SU-DHL-6 (cell line): Measurements from ENCODE around the gene BTN3A1.

Experiments
- H2AFZ ChIP-seq: fragments of 200-600 bp; sonication (generic); 2 replicates; pipeline ENCODE4 v1.6.1; 2014; ENCODE audit warnings: low read depth, mild to moderate bottlenecking, moderate library complexity, mixed read lengths, antibody characterized with exemption, low read length; ENCODE audit not compliant: severe bottlenecking
- H3F3A ChIP-seq: fragments of 200-600 bp; shearing (Covaris generic); 2 replicates; pipeline ENCODE4 v1.6.0; 2016; ENCODE audit warnings: antibody characterized with exemption, mild to moderate bottlenecking; ENCODE audit not compliant: insufficient read depth
- H3K27ac ChIP-seq: fragments of 200-600 bp; sonication (generic); 2 replicates; pipeline ENCODE4 v1.5.1; 2016; ENCODE audit warnings: low read depth, mild to moderate bottlenecking, low read length, moderate library complexity, mixed read lengths
- H3K27me3 ChIP-seq: fragments of 200-600 bp; sonication (generic), shearing (Covaris generic); 2 replicates; pipeline ENCODE4 v1.6.0; 2014; ENCODE audit warnings: mild to moderate bottlenecking, low read length
- H3K36me3 ChIP-seq: fragments of 200-600 bp; sonication (generic); 2 replicates; pipeline ENCODE4 v1.6.1; 2014; ENCODE audit warnings: mild to moderate bottlenecking, low read length, mixed read lengths
- H3K4me2 ChIP-seq: fragments of 300-600, 200-600 bp; shearing (Covaris generic), sonication (generic); 2 replicates; pipeline ENCODE4 v1.6.0; 2014; ENCODE audit warnings: low read length, low read depth, mild to moderate bottlenecking; ENCODE audit not compliant: poor library complexity, severe bottlenecking
- H3K4me3 ChIP-seq: fragments of 200-600 bp; sonication (generic); 2 replicates; pipeline ENCODE4 v1.5.1; 2014; ENCODE audit warnings: antibody characterized with exemption, low read length, mild to moderate bottlenecking, mixed read lengths; ENCODE audit not compliant: insufficient read depth, poor library complexity, severe bottlenecking
- H3K79me2 ChIP-seq: fragments of 200-600 bp; sonication (generic); 2 replicates; pipeline ENCODE4 v1.6.1; 2014; ENCODE audit warnings: mild to moderate bottlenecking, low read length, moderate library complexity; ENCODE audit not compliant: insufficient read depth
- H3K9ac ChIP-seq: fragments of 200-600 bp; sonication (generic); 2 replicates; pipeline ENCODE4 v1.7.0; 2014; ENCODE audit warnings: mild to moderate bottlenecking, low read length
- H3K9me2 ChIP-seq: fragments of 200-600 bp; sonication (generic); replicated peaks from 2 replicates; pipeline ENCODE4 v1.6.1; 2014; ENCODE audit warnings: low read length; ENCODE audit not compliant: insufficient read depth
- H3K9me3 ChIP-seq: fragments of 200-600 bp; sonication (generic); 2 replicates; pipeline ENCODE4 v1.6.1; 2014; ENCODE audit warnings: low read length, mixed read lengths; ENCODE audit not compliant: insufficient read depth
- H4K20me1 ChIP-seq: fragments of 200-600 bp; sonication (generic); 2 replicates; pipeline ENCODE4 v1.6.1; 2014; ENCODE audit warnings: low read depth, mild to moderate bottlenecking, antibody characterized with exemption, low read length, moderate library complexity, mixed read lengths
- EZH2phosphoT487 ChIP-seq: fragments of 200-600 bp; sonication (generic), shearing (Covaris generic); conservative IDR thresholded peaks from 2 replicates; pipeline ENCODE4 v1.6.1; 2018; ENCODE audit warnings: mild to moderate bottlenecking, antibody characterized with exemption, low read length, moderate library complexity, mixed read lengths
- TF ChIP-seq, protein P1 (sequence below): fragments of 200-600 bp; sonication (generic); IDR thresholded peaks from one replicate; pipeline ENCODE4 v1.5.1; 2017; ENCODE audit warnings: antibody characterized with exemption, mild to moderate bottlenecking, low read length, moderate library complexity; ENCODE audit not compliant: insufficient read depth, poor library complexity, severe bottlenecking

Gene BTN3A1

DNA sequence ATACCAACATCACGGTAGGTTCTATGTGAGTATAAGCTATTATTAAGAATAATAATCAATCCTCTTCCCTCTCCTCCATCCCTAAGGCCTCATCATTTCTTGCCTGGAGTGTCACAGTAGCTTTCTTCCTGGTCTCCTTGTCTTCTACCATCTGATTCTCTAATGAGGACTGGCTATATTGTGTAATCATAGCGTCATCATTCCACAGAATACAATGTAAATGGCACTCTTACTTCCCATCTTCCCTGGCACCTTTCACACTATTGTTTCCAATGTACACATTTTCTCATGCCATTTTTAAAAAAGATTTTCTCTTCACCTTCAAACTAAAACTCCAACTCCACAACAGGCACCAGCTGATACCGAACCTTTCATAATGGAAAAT, 39.2 kb upstream of the BTN3A1 start:
- TF ChIP-seq EZH2phosphoT487, result no peak
- TF ChIP-seq, protein P1, sequence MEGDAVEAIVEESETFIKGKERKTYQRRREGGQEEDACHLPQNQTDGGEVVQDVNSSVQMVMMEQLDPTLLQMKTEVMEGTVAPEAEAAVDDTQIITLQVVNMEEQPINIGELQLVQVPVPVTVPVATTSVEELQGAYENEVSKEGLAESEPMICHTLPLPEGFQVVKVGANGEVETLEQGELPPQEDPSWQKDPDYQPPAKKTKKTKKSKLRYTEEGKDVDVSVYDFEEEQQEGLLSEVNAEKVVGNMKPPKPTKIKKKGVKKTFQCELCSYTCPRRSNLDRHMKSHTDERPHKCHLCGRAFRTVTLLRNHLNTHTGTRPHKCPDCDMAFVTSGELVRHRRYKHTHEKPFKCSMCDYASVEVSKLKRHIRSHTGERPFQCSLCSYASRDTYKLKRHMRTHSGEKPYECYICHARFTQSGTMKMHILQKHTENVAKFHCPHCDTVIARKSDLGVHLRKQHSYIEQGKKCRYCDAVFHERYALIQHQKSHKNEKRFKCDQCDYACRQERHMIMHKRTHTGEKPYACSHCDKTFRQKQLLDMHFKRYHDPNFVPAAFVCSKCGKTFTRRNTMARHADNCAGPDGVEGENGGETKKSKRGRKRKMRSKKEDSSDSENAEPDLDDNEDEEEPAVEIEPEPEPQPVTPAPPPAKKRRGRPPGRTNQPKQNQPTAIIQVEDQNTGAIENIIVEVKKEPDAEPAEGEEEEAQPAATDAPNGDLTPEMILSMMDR, result no peak
- no peak overlapping the region for H2AFZ ChIP-seq
- no peaks in the 10 kb centered on the region for H3K79me2 ChIP-seq

DNA sequence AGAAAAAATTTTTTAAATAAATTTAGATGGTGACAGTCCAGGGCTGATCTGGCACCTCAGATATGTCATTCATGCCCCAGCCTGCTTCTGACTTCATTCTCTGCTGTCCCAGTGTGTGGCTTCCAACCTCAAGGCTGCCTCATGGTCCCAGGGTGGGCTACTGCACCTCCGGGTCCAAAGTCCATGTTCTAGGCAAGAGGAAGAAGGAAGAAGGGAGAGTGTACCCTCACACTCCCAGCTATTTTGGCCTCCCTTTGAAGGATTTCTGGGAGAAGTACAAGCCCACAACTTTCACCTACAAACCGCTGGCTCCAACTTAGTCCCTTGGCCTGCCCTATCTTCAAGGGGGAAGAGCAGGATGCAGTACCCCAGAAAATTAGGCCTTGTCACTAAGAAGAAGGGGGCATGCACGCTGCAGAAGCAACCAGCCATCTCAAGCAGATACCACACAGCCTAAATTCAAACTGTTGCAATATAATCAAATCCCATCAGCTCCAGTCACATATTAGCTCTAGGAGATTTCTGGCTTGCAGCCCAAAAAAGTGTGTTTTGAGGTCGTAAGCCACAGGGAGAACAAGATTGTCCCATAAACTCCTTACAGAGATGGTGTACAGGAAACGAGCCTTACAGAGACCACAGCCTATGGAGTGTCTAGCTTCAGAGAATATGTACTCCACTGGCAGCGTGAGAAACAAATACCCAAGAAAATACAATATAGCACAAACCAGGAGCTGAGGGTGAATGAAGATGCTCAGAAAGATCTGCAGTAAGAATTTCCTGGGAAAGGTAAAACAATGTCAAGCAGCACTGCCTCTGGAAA, 38.0 kb upstream of the BTN3A1 start:
- no peaks in the 10 kb centered on the region for H3K79me2 ChIP-seq
- no peaks in the 10 kb centered on the region for H3K9me2 ChIP-seq
- no peaks in the 10 kb centered on the region; the same call in 1 of the 2 replicates for H3F3A ChIP-seq
- no peaks in the 10 kb centered on the region for H3K9me3 ChIP-seq
- H2AFZ ChIP-seq, result peak overlapping the region; percentile 83
- H3K36me3 ChIP-seq, result no peaks in the 10 kb centered on the region
- H3K4me2 ChIP-seq, result peak overlapping the region; percentile 77
- TF ChIP-seq, protein P1, result no peak
- no peak for TF ChIP-seq EZH2phosphoT487
- H3K27me3 ChIP-seq, result no peaks in the 10 kb centered on the region
- no peaks in the 10 kb centered on the region for H4K20me1 ChIP-seq
- peak overlapping the region; percentile 65 for H3K9ac ChIP-seq
- H3K4me3 ChIP-seq, result peak overlapping the region; percentile 78
- peak overlapping the region; percentile 21; the same call in 1 of the 2 replicates for H3K27ac ChIP-seq

More for the DNA sequence above, 39.2 kb upstream of the BTN3A1 start:
- no peaks in the 10 kb centered on the region; the same call in 1 of the 2 replicates for H3F3A ChIP-seq
- H3K9ac ChIP-seq, result no peak overlapping the region
- no peaks in the 10 kb centered on the region for H3K36me3 ChIP-seq
- H4K20me1 ChIP-seq, result no peaks in the 10 kb centered on the region
- H3K9me3 ChIP-seq, result no peaks in the 10 kb centered on the region
- H3K4me2 ChIP-seq, result no peak overlapping the region
- no peak overlapping the region for H3K4me3 ChIP-seq
- no peaks in the 10 kb centered on the region for H3K9me2 ChIP-seq
- no peak overlapping the region for H3K27ac ChIP-seq
- no peaks in the 10 kb centered on the region for H3K27me3 ChIP-seq

DNA sequence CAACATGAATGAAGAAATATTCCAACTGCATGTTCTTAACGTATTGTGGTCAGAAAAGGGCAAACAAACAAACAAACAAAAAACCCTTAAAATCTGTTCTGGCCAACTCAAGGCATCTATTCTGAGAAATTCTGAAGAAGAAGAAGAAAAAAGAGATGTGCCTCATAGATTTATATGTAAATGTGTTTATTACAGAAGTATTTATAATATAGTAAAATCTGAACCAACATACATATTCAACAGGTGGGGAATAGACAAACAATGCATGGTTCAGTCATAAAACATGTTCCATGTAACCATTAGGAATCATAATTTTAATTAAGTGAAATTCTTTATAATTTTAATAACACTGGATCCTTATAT, 36.5 kb upstream of the BTN3A1 start:
- Histone ChIP-seq H3F3A (no peaks in the 10 kb centered on the region; the same call in 1 of the 2 replicates), H3K4me2 (peak overlapping the region; percentile 77), H3K36me3 (no peaks in the 10 kb centered on the region), H3K9me2 (no peaks in the 10 kb centered on the region), H4K20me1 (no peaks in the 10 kb centered on the region), H2AFZ (peak overlapping the region; percentile 83), H3K27ac (no peak overlapping the region), H3K27me3 (no peaks in the 10 kb centered on the region), H3K4me3 (peak overlapping the region; percentile 78), H3K9me3 (no peaks in the 10 kb centered on the region), H3K79me2 (no peaks in the 10 kb centered on the region), H3K9ac (peak overlapping the region; percentile 65)
- no peak for TF ChIP-seq EZH2phosphoT487
- TF ChIP-seq, protein P1, result no peak
